ENCODE data around the gene GALNT18. TPM values are rescaled to one million over a fixed set of nuclear protein-coding genes. Genes with fewer than 3 reads are reported as not detected.

The GALNT18 gene
- polyA plus RNA-seq, 1 experiment, result 4.1 TPM

- no peak for TF ChIP-seq CTCF (IDR thresholded peaks at IDR 0.05; ENCODE audit: insufficient read depth, low read depth, low read length)
- DNase-seq (ENCODE audit: low read depth), result no peak
- Histone ChIP-seq H3K36me3 (ENCODE audit: control insufficient read depth, insufficient read depth, low read length) (no peaks in the 10 kb centered on the region), H3K4me3 (ENCODE audit: low read depth, low read length) (no peak overlapping the region), H3K27me3 (ENCODE audit: control insufficient read depth, insufficient read depth, low read length) (no peaks in the 10 kb centered on the region; the same call in 1 of the 2 replicates)
- ChIA-PET POLR2A (no interaction called here), CTCF (no interaction called here)
Observed at GRCh38 chr11:11422411-11423128, 199.2 kb downstream of the GALNT18 start.

DNA sequence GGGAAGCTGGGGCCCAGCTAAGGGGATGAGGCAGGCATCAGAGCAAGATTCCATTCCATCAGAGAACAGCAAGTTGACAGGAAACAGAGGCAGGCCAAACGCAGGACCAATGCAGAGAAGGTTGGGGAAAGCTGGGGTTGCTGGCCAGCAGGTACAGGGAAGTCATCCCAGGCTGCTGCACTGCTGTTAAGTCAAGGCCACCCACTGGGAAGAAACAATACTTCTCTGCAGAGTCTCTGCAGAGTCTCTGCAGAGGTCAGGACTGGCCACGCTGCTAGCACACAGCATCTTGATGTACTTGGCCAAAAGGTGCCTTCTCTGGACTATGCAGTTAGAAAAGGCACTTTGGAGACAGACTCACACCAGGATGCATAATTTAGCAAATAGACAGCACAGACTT lies 200.3 kb downstream of the GALNT18 start:
- no peaks in the 10 kb centered on the region; the same call in 1 of the 2 replicates for H3K27me3 ChIP-seq (ENCODE audit: control insufficient read depth, insufficient read depth, low read length)
- H3K36me3 ChIP-seq (ENCODE audit: control insufficient read depth, insufficient read depth, low read length), result no peaks in the 10 kb centered on the region
- no peak overlapping the region for H3K4me3 ChIP-seq (ENCODE audit: low read depth, low read length)
- ChIA-PET POLR2A (no interaction called here), CTCF (no interaction called here)
- DNase-seq (ENCODE audit: low read depth), result no peak
- no peak for TF ChIP-seq CTCF (IDR thresholded peaks at IDR 0.05; ENCODE audit: insufficient read depth, low read depth, low read length)

DNA sequence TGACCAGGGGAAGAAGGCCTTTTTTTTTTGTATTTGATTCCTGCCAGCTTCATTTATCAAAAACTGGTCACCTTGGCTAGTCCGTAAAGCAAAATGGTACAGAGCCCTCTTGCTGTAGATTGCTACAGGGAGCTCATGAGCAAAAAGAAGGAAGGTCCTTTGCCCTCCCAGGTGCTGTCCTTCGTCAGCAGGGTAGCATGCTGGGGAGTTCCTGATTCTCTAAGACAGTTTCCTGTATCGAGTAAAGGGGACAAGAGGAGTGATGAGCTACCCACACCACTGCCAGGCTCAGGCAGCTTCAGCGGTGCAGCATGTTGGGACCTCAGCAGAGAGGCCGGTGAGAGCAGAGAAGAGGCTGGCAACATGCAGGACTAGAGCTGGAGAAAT lies 200.9 kb downstream of the GALNT18 start:
- DNase-seq (ENCODE audit: low read depth), result no peak
- POLR2A ChIA-PET, result no interaction called here
- Histone ChIP-seq H3K4me3 (ENCODE audit: low read depth, low read length) (no peak overlapping the region), H3K36me3 (ENCODE audit: control insufficient read depth, insufficient read depth, low read length) (no peaks in the 10 kb centered on the region), H3K27me3 (ENCODE audit: control insufficient read depth, insufficient read depth, low read length) (no peaks in the 10 kb centered on the region; the same call in 1 of the 2 replicates)
- CTCF ChIA-PET, result no interaction called here
- TF ChIP-seq CTCF (IDR thresholded peaks at IDR 0.05; ENCODE audit: insufficient read depth, low read depth, low read length), result no peak

- no peak for TF ChIP-seq CTCF (IDR thresholded peaks at IDR 0.05; ENCODE audit: insufficient read depth, low read depth, low read length)
- POLR2A ChIA-PET, result no interaction called here
- DNase-seq (ENCODE audit: low read depth), result no peak
- H3K27me3 ChIP-seq (ENCODE audit: control insufficient read depth, insufficient read depth, low read length), result no peaks in the 10 kb centered on the region; the same call in 1 of the 2 replicates
- no peaks in the 10 kb centered on the region for H3K36me3 ChIP-seq (ENCODE audit: control insufficient read depth, insufficient read depth, low read length)
- CTCF ChIA-PET, result no interaction called here
- no peak overlapping the region for H3K4me3 ChIP-seq (ENCODE audit: low read depth, low read length)
Observed at GRCh38 chr11:11420191-11420898, 201.5 kb downstream of the GALNT18 start.

DNA sequence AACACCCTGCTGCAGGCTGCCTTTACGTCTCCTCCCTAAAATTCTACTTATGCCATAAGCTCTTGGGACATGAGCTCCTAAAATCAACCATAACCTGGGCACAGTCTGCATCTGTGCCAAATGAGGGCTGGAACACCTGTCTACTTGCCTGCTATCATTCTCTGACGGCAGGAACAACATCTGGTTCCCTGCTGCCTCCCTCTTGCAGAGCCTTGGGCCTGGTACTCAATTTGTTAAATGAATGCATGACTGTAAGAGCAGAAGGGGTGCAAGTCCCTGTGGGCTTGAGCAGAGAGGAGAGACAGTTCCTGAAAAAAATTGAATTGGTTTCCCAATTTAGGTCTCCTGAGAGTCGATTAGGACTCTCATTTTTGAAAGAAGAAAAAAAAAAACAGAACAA lies 202.1 kb downstream of the GALNT18 start:
- Histone ChIP-seq H3K4me3 (ENCODE audit: low read depth, low read length) (no peak overlapping the region), H3K27me3 (ENCODE audit: control insufficient read depth, insufficient read depth, low read length) (no peaks in the 10 kb centered on the region; the same call in 1 of the 2 replicates), H3K36me3 (ENCODE audit: control insufficient read depth, insufficient read depth, low read length) (no peaks in the 10 kb centered on the region)
- ChIA-PET CTCF (no interaction called here), POLR2A (no interaction called here)
- DNase-seq (ENCODE audit: low read depth), result no peak
- no peak for TF ChIP-seq CTCF (IDR thresholded peaks at IDR 0.05; ENCODE audit: insufficient read depth, low read depth, low read length)
